H1 (cell line): ENCODE measurements around the gene DRD1. TPM values are rescaled to one million over a fixed set of nuclear protein-coding genes. Genes with fewer than 3 reads are reported as not detected.

Source experiments
- CTCF ChIA-PET: fragments of 300-600 bp; sonication (Branson Sonifier 250); formaldehyde crosslinking; loops from one replicate; lab custom pipeline; 2021; ENCODE audit not compliant: partially characterized antibody; lab: Charles Lee
- POLR2A ChIA-PET: fragments of 300-600 bp; sonication (Branson Sonifier 250); formaldehyde crosslinking; loops from one replicate; lab custom pipeline; 2021; ENCODE audit warnings: inconsistent platforms; ENCODE audit not compliant: partially characterized antibody; lab: Charles Lee
- DNase-seq, 2 experiments: peaks; one replicate each; pipeline versions ENCODE4 v3.0.0 to v3.0.0-alpha.2; 2010 to 2022; ENCODE audit warnings: low spot score in 2 of 2, low read depth in 1 of 2, mixed read lengths in 1 of 2
- FAIRE-seq: peaks from 2 replicates; lab custom pipeline; 2011; peaks lifted over from hg19 to GRCh38; lab: Jason Lieb, UNC
- H2AFZ ChIP-seq: 2 replicates; pipeline ENCODE4 v1.8.1; 2012; ENCODE audit warnings: low read length, inconsistent platforms
- H2AK5ac ChIP-seq: 2 replicates; pipeline ENCODE4 v1.6.1; 2013; ENCODE audit warnings: low read depth, low read length
- H2BK120ac ChIP-seq: replicated peaks from 2 replicates; pipeline ENCODE3; 2013; ENCODE audit warnings: low read depth, low read length, inconsistent platforms
- H2BK12ac ChIP-seq: 2 replicates; pipeline ENCODE4 v1.6.1; 2013; ENCODE audit warnings: low read depth, low read length
- H2BK15ac ChIP-seq: 2 replicates; pipeline ENCODE4 v1.6.1; 2013; ENCODE audit warnings: low read length
- H2BK20ac ChIP-seq: 2 replicates; pipeline ENCODE4 v1.6.1; 2013; ENCODE audit warnings: low read length
- H2BK5ac ChIP-seq: 2 replicates; pipeline ENCODE4 v1.6.1; 2013; ENCODE audit warnings: low read depth, low read length
- H3K14ac ChIP-seq: 2 replicates; pipeline ENCODE4 v1.6.1; 2013; ENCODE audit warnings: inconsistent platforms; ENCODE audit not compliant: insufficient read length
- H3K18ac ChIP-seq: 2 replicates; pipeline ENCODE4 v1.6.1; 2013; ENCODE audit warnings: low read length; ENCODE audit errors: extremely low read depth
- H3K23ac ChIP-seq: 2 replicates; pipeline ENCODE4 v1.6.1; 2013; ENCODE audit warnings: inconsistent platforms; ENCODE audit not compliant: insufficient read length
- H3K23me2 ChIP-seq: 2 replicates; pipeline ENCODE4 v1.6.1; 2013; ENCODE audit warnings: low read depth, low read length
- H3K27ac ChIP-seq: 2 replicates; pipeline ENCODE4 v1.6.1; 2011; ENCODE audit warnings: low read depth, low read length, inconsistent platforms
- H3K27me3 ChIP-seq, 4 experiments: replicated peaks in 1 of 4; 1 replicate in 1 of 4; 2 replicates in 3 of 4; pipeline versions ENCODE4 v1.6.1 to v1.8.1; 2011 to 2013; ENCODE audit warnings: low read length in 3 of 4, mild to moderate bottlenecking in 3 of 4, inconsistent platforms in 2 of 4, mixed read lengths in 2 of 4, moderate library complexity in 1 of 4; ENCODE audit not compliant: control insufficient read depth in 3 of 4, insufficient read depth in 3 of 4; ENCODE audit errors: extremely low read depth in 1 of 4
- H3K36me3 ChIP-seq, 4 experiments: 2 replicates each; pipeline versions ENCODE4 v1.6.1 to v1.8.1; 2011 to 2013; ENCODE audit warnings: mild to moderate bottlenecking in 4 of 4, low read length in 3 of 4, moderate library complexity in 2 of 4, control low read depth in 1 of 4, inconsistent platforms in 1 of 4; ENCODE audit not compliant: insufficient read depth in 4 of 4, control insufficient read depth in 2 of 4
- H3K4ac ChIP-seq: replicated peaks from 2 replicates; pipeline ENCODE3; 2013; ENCODE audit warnings: low read length, low read depth, mixed read lengths, inconsistent platforms; ENCODE audit not compliant: insufficient read length
- H3K4me1 ChIP-seq, 4 experiments: replicated peaks in 1 of 4; 1 replicate in 1 of 4; 2 replicates in 3 of 4; pipeline versions ENCODE4 v1.6.1 to v1.8.1; 2011 to 2013; ENCODE audit warnings: low read length in 3 of 4, inconsistent platforms in 2 of 4, mixed read lengths in 1 of 4; ENCODE audit not compliant: insufficient read depth in 4 of 4, control insufficient read depth in 3 of 4
- H3K4me2 ChIP-seq, 2 experiments: 2 replicates each; pipeline versions ENCODE4 v1.6.1 to v1.8.1; 2011 to 2013; ENCODE audit warnings: low read depth in 2 of 2, low read length in 2 of 2, control low read depth in 1 of 2, inconsistent platforms in 1 of 2, mild to moderate bottlenecking in 1 of 2; ENCODE audit not compliant: insufficient read depth in 1 of 2
- H3K4me3 ChIP-seq, 4 experiments: fragments of 200-600, 300-600 bp in 1 of 4; sonication (generic), shearing (Covaris generic), sonication (Bioruptor Twin) in 1 of 4; 2 replicates each; pipeline versions ENCODE4 v1.5.1 to v1.8.1; 2011 to 2016; ENCODE audit warnings: low read length in 4 of 4, low read depth in 3 of 4, control low read depth in 2 of 4, inconsistent platforms in 2 of 4, mild to moderate bottlenecking in 2 of 4, mixed read lengths in 1 of 4, moderate library complexity in 1 of 4; ENCODE audit not compliant: insufficient read depth in 2 of 4; ENCODE audit errors: extremely low read depth in 1 of 4
- H3K56ac ChIP-seq: replicated peaks from 2 replicates; pipeline ENCODE3; 2013; ENCODE audit warnings: low read depth, mild to moderate bottlenecking, mixed read lengths, low read length, inconsistent platforms; ENCODE audit not compliant: insufficient read length
- H3K79me1 ChIP-seq: 2 replicates; pipeline ENCODE4 v1.6.1; 2013; ENCODE audit warnings: low read depth, low read length, control low read depth
- H3K79me2 ChIP-seq, 2 experiments: 2 replicates each; pipeline versions ENCODE4 v1.6.1 to v1.8.1; 2012 to 2013; ENCODE audit warnings: low read length in 2 of 2, mild to moderate bottlenecking in 2 of 2, inconsistent platforms in 1 of 2; ENCODE audit not compliant: insufficient read depth in 2 of 2, control insufficient read depth in 1 of 2
- H3K9ac ChIP-seq, 4 experiments: replicated peaks in 1 of 4; 1 replicate in 1 of 4; 2 replicates in 3 of 4; pipeline versions ENCODE4 v1.6.1 to v1.8.1; 2011 to 2013; ENCODE audit warnings: low read depth in 3 of 4, low read length in 3 of 4, control low read depth in 2 of 4, mild to moderate bottlenecking in 2 of 4, moderate library complexity in 2 of 4, inconsistent platforms in 1 of 4; ENCODE audit errors: extremely low read depth in 1 of 4
- H3K9me3 ChIP-seq, 2 experiments: 2 replicates each; pipeline versions ENCODE4 v1.6.1 to v1.8.1; 2012 to 2013; ENCODE audit warnings: mild to moderate bottlenecking in 2 of 2, moderate library complexity in 2 of 2, control low read depth in 1 of 2, inconsistent platforms in 1 of 2, low read depth in 1 of 2, low read length in 1 of 2, mixed read lengths in 1 of 2; ENCODE audit not compliant: insufficient read depth in 2 of 2
- H4K20me1 ChIP-seq, 2 experiments: replicated peaks in 1 of 2; 2 replicates each; pipeline versions ENCODE3 to v1.8.1; 2011 to 2013; ENCODE audit warnings: inconsistent platforms in 2 of 2, low read length in 2 of 2, mild to moderate bottlenecking in 1 of 2; ENCODE audit not compliant: insufficient read depth in 2 of 2, control insufficient read depth in 1 of 2
- H4K5ac ChIP-seq: 2 replicates; pipeline ENCODE4 v1.6.1; 2013; ENCODE audit warnings: low read length, low read depth, mixed read lengths, inconsistent platforms; ENCODE audit not compliant: insufficient read length
- H4K8ac ChIP-seq: 2 replicates; pipeline ENCODE4 v1.8.0; 2013; ENCODE audit warnings: mild to moderate bottlenecking, moderate library complexity, low read length, inconsistent platforms; ENCODE audit not compliant: insufficient read depth; ENCODE audit errors: extremely low read depth
- H4K91ac ChIP-seq: replicated peaks from 2 replicates; pipeline ENCODE3; 2013; ENCODE audit warnings: low read length, mixed read lengths, inconsistent platforms; ENCODE audit not compliant: insufficient read length
- BACH1 ChIP-seq: IDR thresholded peaks from 2 replicates; pipeline ENCODE4 v1.6.1; 2012; ENCODE audit warnings: low read length, improper control_type of control experiment
- CBX5 ChIP-seq: fragments of 300-800, 300-1000 bp; sonication (generic); IDR thresholded peaks from 2 replicates; pipeline ENCODE4 v1.7.1; 2016; ENCODE audit warnings: antibody characterized with exemption, low read length, low read depth
- POLR2A ChIP-seq, 2 experiments: IDR thresholded peaks; 1 replicate in 1 of 2; 2 replicates in 1 of 2; pipeline ENCODE4 v1.6.1; 2011; ENCODE audit warnings: low read depth in 2 of 2, low read length in 2 of 2, mild to moderate bottlenecking in 2 of 2; ENCODE audit errors: control extremely low read depth in 1 of 2
- RXRA ChIP-seq: IDR thresholded peaks from 2 replicates; pipeline ENCODE4 v1.6.1; 2011; ENCODE audit warnings: low read depth, mild to moderate bottlenecking, low read length, moderate library complexity; ENCODE audit not compliant: insufficient read depth
- SIRT6 ChIP-seq: IDR thresholded peaks from one replicate; pipeline ENCODE4 v1.7.1; 2012; ENCODE audit warnings: low read length, inconsistent platforms
- WGBS, 2 experiments: shearing (Covaris generic) in 1 of 2; methylation state at CpG; one replicate each; pipeline versions ENCODE4 v1.1.6 to v1.1.7; 2013 to 2015; ENCODE audit warnings: low lambda C conversion rate in 2 of 2, mixed read lengths in 2 of 2, inconsistent platforms in 1 of 2, low coverage in 1 of 2, missing lambda C conversion rate in 1 of 2; ENCODE audit not compliant: insufficient replicate concordance in 2 of 2, insufficient coverage in 1 of 2, insufficient read length in 1 of 2; ENCODE audit errors: extremely low coverage in 1 of 2, missing lambda C conversion rate in 1 of 2; 5-methylcytosine and 5-hydroxymethylcytosine counted together
- polyA plus RNA-seq, 7 experiments: library from polyadenylated mRNA; depleted of rRNA in 3 of 7; stranded (reverse) in 5 of 7; unstranded in 2 of 7; fragments of >200 nt in 5 of 7; fragments of 200-250 nt in 2 of 7; gene quantifications; 1 replicate in 5 of 7; 2 replicates in 1 of 7; 4 replicates in 1 of 7; pipeline versions ENCODE4 v1.2.1 to v1.2.3, GENCODE V29; 2011 to 2013; ENCODE audit warnings: missing spikeins in 2 of 7, mixed read lengths in 2 of 7
- total RNA-seq: library from RNA; stranded (reverse); fragmentation: NEBNext Ultra II Directional; extraction: Animal tissue kit (Norgen Biotek cat#: 25700); gene quantifications from 2 replicates; pipeline ENCODE4 v1.2.1, GENCODE V29; 2021

Gene DRD1
- total and polyA plus RNA-seq, 2 of the 8 experiments (the other 6 are each of a cell fraction or from before 2014, with no cell fraction given): 0.03 to 0.19 TPM

GRCh38 chr5:175438234-175438857 is 5.6 kb downstream of the DRD1 start:
- H3K4me1 ChIP-seq: peaks cover 0 to 14% (median 6%) of the 10 kb centered on the region in 4 experiments; a peak in 5 of 7 replicates
- no peak overlapping the region for H2BK20ac ChIP-seq
- H3K56ac ChIP-seq: no peak overlapping the region
- H3K14ac ChIP-seq: no peak overlapping the region
- no peak overlapping the region for H2BK15ac ChIP-seq
- no peak overlapping the region for H2AFZ ChIP-seq
- no peaks in the 10 kb centered on the region for H4K20me1 ChIP-seq
- no peak overlapping the region for H3K9ac ChIP-seq
- H3K23ac ChIP-seq: no peak overlapping the region
- no peaks in the 10 kb centered on the region for H3K9me3 ChIP-seq
- peaks cover 4 to 18% (median 16%) of the 10 kb centered on the region in 4 experiments for H3K27me3 ChIP-seq
- no peaks in the 10 kb centered on the region for H3K36me3 ChIP-seq
- H3K4me2 ChIP-seq: no peak overlapping the region
- H2BK120ac ChIP-seq: no peak overlapping the region
- H4K5ac ChIP-seq: no peak overlapping the region
- no peak overlapping the region for H4K8ac ChIP-seq
- H3K4ac ChIP-seq: no peak overlapping the region
- H2BK12ac ChIP-seq: no peak overlapping the region
- H3K23me2 ChIP-seq: no peaks in the 10 kb centered on the region
- DNase-seq (no peak), FAIRE-seq (no peak)
- POLR2A ChIA-PET: no interaction called here
- CTCF ChIA-PET: interaction anchor here (0.6 to 1.4 kb wide), 5 partner anchors 102 to 557 kb away, joined by 3 to 5 read pairs (median 3); no protein-coding TSS in a partner anchor
- H3K27ac ChIP-seq: no peak overlapping the region
- no peak overlapping the region for H3K18ac ChIP-seq
- H3K79me2 ChIP-seq: no peaks in the 10 kb centered on the region
- 94% methylated on average over 3 of the region's 3 CpGs; no CpG with 5 or more reads in 1 of the 2 experiments for WGBS, 2 experiments
- H2BK5ac ChIP-seq: no peak overlapping the region
- no peak overlapping the region for H3K4me3 ChIP-seq
- H4K91ac ChIP-seq: no peak overlapping the region
- no peak overlapping the region for H2AK5ac ChIP-seq
- no peaks in the 10 kb centered on the region for H3K79me1 ChIP-seq
- TF ChIP-seq SIRT6: no peak
- no peak for TF ChIP-seq RXRA
- TF ChIP-seq BACH1: no peak
- TF ChIP-seq CBX5: no peak
- no peak for TF ChIP-seq POLR2A (IDR thresholded peaks at IDR 0.05; ENCODE audit: control extremely low read depth in 1 of 2, low read depth in 2 of 2, low read length in 2 of 2)
